Activated CD8-positive, alpha-beta memory T cell treated with anti-CD3 and anti-CD28 coated beads for 1 hour (primary cell): ENCODE measurements around the gene EDC4.
"Not testable (repeated sequence)": the region's sequence is repeated elsewhere in the genome, so short reads cannot be mapped to it uniquely, and the experiment has no call there.

Experiments
- DNase-seq, 2 donors: peaks; one replicate each; pipeline ENCODE4 v3.0.0-alpha.2; 2020; ENCODE audit warnings: low read depth in 1 of 2; ENCODE audit errors: extremely low read depth in 1 of 2

Gene EDC4, protein sequence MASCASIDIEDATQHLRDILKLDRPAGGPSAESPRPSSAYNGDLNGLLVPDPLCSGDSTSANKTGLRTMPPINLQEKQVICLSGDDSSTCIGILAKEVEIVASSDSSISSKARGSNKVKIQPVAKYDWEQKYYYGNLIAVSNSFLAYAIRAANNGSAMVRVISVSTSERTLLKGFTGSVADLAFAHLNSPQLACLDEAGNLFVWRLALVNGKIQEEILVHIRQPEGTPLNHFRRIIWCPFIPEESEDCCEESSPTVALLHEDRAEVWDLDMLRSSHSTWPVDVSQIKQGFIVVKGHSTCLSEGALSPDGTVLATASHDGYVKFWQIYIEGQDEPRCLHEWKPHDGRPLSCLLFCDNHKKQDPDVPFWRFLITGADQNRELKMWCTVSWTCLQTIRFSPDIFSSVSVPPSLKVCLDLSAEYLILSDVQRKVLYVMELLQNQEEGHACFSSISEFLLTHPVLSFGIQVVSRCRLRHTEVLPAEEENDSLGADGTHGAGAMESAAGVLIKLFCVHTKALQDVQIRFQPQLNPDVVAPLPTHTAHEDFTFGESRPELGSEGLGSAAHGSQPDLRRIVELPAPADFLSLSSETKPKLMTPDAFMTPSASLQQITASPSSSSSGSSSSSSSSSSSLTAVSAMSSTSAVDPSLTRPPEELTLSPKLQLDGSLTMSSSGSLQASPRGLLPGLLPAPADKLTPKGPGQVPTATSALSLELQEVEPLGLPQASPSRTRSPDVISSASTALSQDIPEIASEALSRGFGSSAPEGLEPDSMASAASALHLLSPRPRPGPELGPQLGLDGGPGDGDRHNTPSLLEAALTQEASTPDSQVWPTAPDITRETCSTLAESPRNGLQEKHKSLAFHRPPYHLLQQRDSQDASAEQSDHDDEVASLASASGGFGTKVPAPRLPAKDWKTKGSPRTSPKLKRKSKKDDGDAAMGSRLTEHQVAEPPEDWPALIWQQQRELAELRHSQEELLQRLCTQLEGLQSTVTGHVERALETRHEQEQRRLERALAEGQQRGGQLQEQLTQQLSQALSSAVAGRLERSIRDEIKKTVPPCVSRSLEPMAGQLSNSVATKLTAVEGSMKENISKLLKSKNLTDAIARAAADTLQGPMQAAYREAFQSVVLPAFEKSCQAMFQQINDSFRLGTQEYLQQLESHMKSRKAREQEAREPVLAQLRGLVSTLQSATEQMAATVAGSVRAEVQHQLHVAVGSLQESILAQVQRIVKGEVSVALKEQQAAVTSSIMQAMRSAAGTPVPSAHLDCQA (N-terminal part only)

DNA sequence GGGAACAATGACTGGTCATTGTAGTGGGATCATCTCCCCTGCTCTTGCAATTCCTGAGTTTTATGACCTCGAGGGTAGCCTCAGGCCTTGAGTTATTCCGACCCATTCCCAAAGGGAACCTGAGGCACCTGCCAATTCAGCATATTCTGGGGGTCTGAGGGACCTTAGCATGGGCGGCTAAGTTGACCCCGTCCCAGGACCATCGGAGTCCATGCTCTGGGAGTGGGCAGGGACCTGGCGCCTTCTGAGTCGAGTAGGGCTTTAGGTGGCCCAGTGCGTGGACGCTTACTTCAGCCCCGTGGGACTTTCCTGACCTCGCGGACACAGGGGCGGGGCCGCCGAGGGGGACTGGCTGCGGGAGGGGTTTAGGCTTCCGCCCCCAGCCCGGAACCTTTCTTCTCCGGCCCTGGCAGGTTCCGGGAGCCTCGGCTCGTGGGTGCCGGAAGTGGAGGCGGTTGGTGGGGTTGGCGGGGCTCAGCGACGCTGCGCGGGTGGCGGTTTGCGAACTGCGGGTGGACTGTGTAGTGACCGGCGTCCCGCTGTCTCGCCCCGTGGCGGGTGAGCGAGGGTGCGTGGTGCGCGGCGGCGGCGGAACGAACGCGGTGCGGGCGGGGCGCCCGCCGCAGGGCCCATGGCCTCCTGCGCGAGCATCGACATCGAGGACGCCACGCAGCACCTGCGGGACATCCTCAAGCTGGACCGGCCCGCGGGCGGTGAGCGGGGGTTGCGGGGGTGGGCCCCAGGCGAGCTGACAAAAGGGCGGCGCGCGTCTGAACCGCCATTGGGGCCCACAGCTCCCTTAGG lies at the start of gene EDC4:
Gene EDC4 (plus strand): TSS at position 422 of the 804 bp plus-strand sequence. CDS start 210 bp downstream, at position 632.
- peak; percentile 51 to 82 for DNase-seq

DNA sequence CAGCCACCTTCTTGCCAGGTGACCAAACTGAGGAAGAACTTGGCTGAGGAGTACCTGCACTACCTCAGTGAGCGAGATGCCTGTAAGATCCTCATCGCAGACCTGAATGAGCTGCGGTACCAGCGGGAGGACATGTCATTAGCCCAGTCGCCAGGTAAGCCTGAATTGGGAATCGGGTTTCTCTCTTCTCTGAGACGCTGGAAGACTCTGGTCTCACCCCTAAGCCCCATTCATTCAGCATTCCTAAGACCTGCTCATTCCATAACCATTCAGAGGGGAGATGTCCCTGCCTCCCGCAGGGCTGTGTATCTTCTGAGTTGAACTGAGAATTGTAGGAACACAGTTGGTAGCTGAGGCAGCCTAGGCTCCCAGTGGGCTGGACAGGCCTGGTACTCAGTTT lies 47.7 kb upstream of the EDC4 start:
- DNase-seq = no peak

DNA sequence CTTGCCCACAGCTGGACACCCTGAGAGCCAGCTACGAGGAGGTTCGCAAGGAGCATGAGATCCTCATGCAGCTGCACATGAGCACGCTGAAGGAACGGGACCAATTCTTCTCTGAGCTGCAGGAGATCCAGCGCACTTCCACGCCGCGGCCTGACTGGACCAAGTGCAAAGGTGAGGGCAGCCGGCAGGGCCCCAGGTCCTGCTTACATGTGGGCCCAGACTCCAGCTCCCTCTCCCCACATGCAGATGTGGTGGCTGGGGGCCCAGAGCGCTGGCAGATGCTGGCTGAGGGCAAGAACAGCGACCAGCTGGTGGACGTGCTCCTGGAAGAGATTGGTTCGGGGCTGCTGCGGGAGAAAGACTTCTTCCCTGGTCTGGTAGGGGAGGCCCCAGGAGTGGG lies 46.9 kb upstream of the EDC4 start:
- no peak for DNase-seq

DNA sequence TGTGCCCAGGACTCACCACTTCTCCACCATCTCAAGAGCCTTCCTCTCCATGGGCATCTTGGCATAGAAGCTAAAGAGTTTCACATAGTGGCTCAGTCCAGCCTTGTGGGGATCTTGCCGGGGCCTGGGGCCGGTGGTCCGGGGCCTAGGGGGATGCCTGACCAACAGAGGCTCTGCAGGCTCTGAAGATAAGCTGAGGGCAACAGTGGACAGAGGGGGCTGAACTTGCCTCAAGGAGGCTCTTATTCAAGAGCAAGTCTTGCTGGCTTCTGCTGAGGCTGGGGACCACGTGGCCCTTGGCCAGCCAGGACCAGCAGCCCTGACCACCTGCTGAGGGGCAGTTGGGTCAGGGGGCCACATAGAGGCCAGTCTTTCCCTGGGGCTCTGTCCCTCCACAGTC lies 44.2 kb upstream of the EDC4 start:
- DNase-seq = no peak

DNA sequence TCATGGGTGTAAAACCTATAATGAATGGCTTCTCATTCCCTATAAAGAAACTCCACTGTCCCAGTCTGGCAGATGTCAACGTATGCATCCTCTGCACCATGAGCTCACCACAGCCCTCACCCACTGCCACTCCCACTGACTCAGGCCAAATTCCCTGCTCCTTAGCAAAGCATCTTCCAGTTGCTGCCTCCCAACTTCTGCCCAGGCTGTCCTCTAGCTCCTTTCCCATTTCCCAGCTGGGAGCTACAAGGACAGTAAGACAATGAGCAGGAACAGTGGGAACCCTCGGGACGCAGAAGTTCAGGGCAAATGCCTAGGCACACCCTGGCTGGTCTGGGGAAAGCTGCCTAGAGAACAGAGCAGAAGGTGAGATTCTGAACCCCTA lies 39.8 kb upstream of the EDC4 start:
- DNase-seq = no peak

DNA sequence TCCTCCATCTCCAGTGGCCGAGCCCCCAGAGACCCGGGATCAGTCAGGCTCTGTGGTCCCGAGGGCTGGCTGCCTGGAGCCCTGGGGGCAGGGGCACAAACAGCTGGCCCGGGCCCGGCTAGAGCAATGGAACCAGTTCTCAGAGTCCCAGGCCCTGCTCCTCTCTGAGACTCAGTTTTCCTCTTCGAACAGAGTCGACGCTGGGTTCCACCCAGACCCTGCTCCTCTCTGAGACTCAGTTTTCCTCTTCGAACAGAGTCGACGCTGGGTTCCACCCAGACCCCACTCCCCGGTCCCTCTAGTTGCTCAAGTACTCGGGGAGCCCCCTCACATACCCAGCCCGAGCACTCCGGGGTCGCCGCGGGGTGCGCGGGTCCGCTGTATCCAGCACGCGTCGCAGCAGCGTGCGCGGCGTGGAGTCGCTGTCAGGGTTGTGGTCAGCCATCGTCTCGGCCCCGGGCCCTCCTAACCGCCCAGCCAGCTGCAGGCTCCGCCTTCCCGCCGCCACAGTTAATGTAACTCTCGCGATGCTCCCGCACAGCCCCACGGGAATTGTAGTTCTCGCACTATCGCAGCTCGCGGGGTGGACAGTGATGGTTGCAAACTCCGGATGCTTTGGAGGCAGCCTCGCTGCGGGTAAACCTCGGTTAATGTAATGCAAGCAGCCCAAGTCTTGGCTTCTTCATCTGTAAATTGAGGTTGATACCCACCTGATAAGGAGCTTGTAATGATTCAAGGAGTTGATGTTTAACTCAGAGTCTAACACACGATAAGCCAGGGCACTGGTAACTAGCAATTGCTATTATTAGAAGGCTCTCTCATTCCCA lies 39.2 kb upstream of the EDC4 start:
- DNase-seq = peak; percentile 75 to 87

DNA sequence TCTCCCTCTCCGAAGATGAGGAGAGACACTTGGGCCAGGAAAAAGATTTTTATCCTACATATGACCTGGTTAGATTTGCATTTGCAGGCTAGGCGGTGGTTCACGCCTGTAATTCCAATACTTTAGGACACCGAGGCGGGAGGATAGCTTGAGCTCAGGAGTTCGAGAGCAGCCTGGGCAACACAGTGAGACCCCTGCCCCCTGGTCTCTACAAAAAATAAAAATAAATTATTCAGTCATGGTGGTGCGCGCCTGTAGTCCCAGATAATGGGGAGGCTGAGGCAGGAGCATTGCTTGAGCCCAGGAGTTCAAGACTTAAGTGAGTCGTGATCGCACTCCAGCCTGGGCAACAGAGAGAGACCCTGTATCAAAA lies 38.6 kb upstream of the EDC4 start:
- DNase-seq = no peak

DNA sequence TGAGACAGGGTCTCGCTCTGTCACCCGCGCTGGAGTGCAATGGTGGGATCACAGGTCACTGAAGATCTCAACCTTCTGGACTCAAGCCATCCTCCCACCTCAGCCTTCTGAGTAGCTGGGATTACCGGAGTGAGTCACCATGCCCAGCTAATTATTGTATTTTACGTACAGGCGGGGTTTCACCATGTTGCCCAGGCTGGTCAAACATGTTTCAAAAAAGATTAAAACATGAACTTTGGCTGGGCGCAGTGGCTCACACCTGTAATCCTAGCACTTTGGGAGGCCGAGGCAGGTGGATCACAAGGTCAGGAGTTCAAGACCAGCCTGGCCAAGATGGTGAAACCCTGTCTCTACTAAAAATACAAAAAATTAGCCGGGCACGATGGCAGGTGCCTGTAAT lies 35.7 kb upstream of the EDC4 start:
- not testable (repeated sequence) for DNase-seq

DNA sequence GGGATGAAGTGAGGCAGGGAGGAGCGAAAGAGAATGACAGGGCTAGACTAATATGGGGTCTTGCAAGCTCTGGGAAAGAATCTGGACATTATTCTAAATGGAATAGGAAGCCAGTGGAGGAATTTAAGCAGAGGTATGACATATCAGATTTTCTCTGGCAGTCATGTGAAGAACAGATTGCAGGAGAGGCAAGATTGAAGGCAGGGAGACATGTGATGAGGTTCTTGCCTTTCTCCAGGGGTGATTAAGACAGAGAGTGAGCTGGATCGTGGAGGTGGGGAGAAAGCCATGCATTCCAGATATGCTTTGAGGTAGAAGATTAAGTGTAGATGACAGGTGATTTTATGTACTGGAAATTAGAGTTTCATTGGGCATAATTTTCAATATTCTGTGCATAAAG lies 35.0 kb upstream of the EDC4 start:
- DNase-seq = no peak

DNA sequence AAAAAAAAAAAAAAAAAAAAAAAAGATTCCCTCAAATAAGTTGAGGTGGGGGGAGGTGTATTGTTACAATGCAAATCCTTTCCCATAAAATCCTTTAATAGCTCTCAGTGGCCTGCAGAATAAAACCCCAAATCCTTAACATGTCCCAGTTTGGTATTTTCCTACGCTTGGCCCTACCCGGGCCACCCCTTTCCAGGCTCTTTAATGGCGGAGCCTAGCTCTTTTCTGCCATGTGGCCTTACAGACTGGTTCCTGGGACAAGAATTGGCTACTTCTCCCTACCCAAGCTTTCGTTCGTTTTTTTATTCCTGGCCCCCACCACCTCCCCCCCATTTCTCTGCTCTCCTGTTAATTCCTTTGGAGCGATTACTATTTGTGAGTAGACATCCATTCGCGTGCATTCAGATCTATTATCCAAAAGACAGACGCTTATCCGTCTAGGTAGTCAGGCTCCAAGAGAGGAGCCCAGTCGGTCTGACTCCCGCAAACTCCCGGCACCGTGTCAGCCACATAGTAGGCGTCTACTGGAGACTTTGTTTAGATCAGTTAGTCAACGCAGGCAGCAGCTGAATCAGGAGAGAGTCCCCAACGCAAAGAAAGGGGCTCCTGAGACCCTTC lies 31.5 kb upstream of the EDC4 start:
- DNase-seq = no peak

DNA sequence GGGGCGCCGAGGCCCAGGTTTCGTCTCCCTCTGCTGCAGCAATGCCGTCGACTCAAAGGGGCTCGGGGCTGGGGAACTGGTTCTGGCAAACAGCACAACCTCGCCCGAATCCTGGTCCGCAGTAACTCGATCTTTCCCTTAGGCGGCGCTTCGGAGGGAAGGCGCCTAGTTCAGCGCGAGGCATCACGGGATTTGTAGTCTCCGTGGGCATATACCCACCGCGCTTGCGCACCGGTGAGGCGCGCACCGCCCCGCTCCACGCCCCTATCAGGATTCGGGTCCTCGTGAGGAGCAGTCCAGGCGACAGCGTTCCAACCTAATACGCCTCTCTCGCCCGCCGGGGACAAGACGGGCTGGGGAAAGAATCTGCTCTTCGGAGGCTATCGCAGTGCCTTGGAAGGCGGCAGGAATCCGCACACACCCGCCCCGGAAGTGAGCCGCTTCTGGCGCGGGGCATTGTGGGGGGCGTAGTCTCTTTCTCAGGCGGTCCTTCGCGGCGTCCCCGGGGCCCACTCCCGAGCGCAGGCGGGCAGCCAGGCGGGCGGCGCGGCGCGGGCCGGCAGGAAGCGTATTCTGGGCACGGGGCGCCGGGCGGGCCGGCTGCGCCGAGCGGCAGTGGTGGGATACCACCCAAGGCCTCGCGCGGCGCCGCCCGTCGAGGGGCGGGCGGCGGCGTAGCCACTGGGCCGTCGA lies 30.9 kb upstream of the EDC4 start, which contains the start of gene THAP11:
Gene THAP11 (plus strand): TSS at position 505 of the 693 bp plus-strand sequence. CDS start 235 bp downstream, outside the sequence.
- peak; percentile 86 to 88 for DNase-seq

DNA sequence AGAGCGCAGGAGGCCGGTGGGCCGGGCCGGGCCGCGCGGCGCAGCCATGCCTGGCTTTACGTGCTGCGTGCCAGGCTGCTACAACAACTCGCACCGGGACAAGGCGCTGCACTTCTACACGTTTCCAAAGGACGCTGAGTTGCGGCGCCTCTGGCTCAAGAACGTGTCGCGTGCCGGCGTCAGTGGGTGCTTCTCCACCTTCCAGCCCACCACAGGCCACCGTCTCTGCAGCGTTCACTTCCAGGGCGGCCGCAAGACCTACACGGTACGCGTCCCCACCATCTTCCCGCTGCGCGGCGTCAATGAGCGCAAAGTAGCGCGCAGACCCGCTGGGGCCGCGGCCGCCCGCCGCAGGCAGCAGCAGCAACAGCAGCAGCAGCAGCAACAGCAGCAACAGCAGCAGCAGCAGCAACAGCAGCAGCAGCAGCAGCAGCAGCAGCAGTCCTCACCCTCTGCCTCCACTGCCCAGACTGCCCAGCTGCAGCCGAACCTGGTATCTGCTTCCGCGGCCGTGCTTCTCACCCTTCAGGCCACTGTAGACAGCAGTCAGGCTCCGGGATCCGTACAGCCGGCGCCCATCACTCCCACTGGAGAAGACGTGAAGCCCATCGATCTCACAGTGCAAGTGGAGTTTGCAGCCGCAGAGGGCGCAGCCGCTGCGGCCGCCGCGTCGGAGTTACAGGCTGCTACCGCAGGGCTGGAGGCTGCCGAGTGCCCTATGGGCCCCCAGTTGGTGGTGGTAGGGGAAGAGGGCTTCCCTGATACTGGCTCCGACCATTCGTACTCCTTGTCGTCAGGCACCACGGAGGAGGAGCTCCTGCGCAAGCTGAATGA lies 30.1 kb upstream of the EDC4 start:
- DNase-seq = peak in 1 of 2 donors; percentile 28

DNA sequence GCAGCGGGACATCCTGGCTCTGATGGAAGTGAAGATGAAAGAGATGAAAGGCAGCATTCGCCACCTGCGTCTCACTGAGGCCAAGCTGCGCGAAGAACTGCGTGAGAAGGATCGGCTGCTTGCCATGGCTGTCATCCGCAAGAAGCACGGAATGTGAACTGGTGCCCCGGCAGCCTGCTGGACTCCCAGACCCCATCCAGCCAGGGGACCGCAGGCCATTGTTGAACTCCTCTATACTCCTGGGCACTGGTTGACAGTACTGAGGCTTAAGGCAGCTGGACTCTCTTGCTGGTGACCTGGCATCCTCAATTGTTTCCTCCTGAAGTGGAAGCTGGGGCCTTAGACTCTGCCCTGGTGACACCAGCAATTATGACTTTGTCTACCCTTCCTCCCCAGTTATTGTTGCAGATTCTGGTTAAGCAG lies 29.5 kb upstream of the EDC4 start:
- no peak for DNase-seq

DNA sequence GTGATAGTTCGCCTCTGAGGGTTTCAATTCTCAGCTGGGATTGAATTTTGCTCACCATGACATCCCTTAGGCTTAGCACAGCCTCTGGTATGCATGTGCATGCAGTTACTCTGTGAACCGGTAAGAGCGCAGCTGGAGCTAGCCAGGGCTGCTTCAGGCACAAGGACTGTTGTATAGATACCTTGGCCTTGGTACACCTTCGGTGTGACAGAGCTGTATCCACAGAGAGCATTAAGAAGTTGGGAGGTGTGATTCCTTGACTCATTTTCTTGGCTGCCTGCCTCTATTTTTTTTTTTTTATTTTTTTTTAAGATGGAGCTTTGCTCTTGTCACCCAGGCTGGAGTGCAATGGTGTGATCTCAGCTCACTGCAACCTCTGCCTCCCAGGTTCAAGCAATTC lies 28.4 kb upstream of the EDC4 start:
- no peak for DNase-seq

DNA sequence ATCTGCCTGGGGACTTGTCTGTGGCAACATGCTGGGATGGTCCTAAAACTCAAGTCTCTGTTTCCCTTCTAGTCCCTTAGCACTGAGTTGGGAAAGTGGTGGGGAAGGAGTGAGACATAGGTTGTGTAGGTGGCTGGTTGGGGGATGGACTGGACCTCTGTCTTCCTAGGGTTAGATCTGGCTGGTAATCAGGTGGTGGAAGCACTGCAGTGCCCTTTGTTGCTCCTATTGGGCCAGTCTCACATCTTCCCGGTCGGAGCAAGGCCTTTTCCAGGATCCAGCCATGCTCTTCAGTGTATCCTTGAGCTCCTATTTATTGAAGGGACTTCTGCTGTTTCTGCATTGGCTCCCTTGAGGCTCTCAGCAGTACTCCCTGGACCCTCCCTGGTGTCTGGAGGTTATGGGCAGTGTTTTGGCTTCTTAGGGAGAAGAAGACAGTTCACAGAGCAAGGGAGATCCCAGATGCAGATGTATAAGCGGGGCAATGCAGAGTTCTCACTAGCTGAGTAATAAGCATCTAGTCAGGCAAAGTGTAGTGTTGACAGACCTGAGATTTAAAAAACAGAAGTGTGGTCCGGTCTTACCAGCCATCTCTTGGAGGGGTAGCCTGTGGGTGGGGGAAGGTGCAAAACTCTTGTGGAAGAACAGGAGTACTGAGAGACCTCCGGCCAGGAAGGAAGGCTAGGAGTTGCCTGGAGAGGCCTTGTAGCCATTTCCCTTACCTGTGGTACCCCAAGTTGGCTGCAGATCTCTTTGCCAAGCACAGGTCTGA lies 27.4 kb upstream of the EDC4 start:
- no peak for DNase-seq

DNA sequence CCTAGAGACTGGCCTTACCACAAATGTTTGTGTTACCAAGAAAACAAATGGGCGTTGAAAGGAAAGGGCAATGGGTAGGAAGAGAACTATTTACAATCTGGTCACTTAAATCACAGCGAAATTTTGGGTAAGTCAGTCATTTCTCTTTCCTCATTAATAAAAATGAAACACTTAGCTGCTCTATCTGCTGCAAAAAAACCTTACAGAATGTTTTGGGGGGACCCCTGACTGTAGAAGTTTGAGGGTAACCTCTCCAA lies 26.9 kb upstream of the EDC4 start:
- no peak for DNase-seq
